Stimulated activated naive CD4-positive, alpha-beta T cell treated with Interleukin-2 at 50 U/mL for 16 hours (primary cell): ENCODE data around the gene AGFG1.
"Not testable (repeated sequence)": the region's sequence is repeated elsewhere in the genome, so short reads cannot be mapped to it uniquely, and the experiment has no call there.

ENCODE experiments used
- DNase-seq: peaks from one replicate; lab custom pipeline; 2025; lab: John Stamatoyannopoulos, UW

AGFG1 gene

DNA sequence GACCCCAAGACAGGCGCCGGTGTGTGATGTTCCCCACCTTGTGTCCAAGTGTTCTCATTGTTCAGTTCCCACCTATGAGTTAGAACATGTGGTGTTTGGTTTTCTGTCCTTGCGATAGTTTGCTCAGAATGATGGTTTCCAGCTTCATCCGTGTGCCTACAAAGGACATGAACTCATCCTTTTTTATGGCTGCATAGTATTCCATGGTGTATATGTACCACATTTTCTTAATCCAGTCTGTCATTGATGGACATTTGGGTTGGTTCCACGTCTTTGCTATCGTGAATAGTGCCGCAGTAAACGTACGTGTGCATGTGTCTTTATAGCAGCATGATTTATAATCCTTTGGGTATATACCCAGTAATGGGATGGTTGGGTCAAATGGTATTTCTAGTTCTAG lies 68.4 kb downstream of the AGFG1 start:
- not testable (repeated sequence) for DNase-seq

- DNase-seq: no peak
Measured at GRCh38 chr2:227545990-227546389, 74.0 kb downstream of the AGFG1 start.

DNA sequence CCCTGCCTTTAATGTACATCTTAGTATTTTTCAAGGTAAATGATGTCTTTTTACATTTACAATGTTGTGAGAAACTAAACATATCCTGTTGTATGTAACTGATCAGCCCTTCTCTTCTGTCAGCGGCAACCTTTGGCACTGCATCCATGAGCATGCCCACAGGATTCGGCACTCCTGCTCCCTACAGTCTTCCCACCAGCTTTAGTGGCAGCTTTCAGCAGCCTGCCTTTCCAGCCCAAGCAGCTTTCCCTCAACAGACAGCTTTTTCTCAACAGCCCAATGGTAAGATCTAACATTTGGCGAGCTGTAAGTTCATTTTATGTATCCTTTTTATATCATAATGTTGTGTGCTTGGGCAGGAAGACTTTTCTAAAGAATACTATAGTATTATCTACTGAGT lies 79.9 kb downstream of the AGFG1 start:
- no peak for DNase-seq

GRCh38 chr2:227562581-227562980 lies 90.6 kb downstream of the AGFG1 start:
- no peak for DNase-seq

DNA sequence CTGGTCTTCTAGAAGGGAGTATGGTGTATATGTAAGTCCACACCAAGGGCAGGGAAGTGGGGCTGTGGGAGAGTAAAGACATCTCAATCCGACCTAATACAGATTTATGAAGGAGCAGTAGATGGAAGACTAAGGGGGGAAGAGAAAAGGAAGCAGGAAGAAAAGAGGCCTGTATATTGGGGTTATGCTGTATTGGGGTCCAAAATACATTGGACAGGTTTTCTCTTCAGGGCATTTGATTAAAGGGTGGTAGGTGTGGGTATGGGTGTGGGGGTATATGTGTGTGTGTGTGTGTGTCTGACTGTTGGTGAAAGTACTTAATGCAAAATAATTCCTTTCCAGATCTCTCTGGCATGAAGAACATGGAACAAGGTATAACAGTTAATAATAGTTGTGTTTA lies 93.1 kb downstream of the AGFG1 start:
- DNase-seq: no peak

DNA sequence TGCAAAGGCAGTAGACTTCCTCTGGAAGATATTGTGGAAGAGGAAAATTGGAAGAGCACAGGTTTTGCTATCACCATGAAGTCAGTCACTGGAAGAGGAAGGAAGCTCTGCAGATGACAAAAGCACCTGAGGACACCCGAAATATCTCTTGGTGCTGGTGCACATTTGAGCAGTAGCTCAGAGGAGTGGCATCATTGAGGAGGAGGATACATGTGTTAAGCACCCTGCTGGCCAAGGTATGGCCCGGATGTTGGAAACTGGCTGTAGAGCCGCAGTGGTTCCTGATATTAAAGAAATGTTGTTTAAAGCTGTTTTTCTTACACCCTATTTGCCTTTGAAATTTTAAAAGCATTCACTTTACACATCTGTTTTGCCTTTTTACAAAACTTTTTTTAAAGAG lies 94.1 kb downstream of the AGFG1 start:
- DNase-seq: no peak

- no peak for DNase-seq
Measured at GRCh38 chr2:227568852-227569169, 96.9 kb downstream of the AGFG1 start.

- no peak for DNase-seq
Measured at GRCh38 chr2:227570615-227571014, 98.7 kb downstream of the AGFG1 start.

DNA sequence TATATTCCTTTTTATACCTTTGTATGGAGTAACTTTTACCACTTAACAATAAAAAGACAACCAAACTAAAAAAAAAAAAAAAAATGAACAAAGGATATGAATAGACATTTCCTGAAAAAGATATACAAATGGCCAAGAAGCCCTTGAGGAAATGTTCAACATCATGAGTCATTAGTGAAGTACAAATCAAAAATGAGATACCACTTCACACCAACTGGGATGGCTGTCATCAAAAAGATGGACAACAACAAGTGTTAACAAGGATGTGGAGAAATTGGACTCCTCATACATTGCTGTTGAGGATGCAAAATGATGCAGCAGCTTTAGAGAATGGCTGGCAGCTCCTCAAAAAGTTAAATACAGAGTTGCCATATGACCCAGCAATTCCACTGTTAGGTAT lies 104.2 kb downstream of the AGFG1 start:
- no peak for DNase-seq

GRCh38 chr2:227576812-227577211 lies 104.9 kb downstream of the AGFG1 start:
- no peak for DNase-seq

GRCh38 chr2:227577555-227577954 lies 105.6 kb downstream of the AGFG1 start:
- no peak for DNase-seq

DNA sequence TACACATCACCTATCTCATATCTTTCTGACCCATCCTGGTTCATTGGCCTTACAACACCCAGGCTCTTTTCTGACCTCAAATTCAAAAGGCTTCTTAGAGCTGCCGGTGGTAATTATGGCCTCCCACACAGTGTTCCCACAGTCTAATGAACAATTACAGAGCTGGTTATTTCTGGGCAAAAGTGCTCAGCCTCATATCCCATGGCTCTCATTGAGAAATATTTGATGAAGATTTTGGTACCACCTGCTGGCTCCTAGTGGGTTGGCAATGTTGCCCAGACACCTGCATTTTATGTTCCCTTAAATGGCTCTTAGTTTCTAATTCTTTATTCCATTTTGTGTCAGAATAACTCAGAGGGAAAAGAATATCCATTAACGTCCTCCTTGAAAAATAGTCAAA lies 106.7 kb downstream of the AGFG1 start:
- no peak for DNase-seq

- DNase-seq: no peak
Measured at GRCh38 chr2:227579791-227580190, 107.8 kb downstream of the AGFG1 start.

DNA sequence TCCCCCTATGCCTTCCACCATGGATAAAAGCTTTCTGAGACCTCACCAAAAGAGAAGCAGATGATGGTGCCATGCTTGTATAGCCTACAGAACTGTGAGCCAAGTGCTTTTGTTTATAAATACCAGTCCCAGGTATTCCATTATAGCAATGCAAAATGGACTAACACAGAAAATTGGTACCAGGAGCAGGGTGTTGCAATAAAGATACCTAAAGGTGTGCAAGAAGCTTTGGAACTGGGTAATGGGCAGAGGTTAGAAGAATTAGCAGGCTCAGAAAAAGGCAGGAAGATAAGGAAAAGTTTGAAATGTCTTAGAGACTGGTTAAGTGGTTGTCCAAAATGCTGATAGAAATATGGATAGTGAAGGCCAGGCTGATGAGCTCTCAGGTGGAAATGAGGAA lies 110.4 kb downstream of the AGFG1 start:
- no peak for DNase-seq

DNA sequence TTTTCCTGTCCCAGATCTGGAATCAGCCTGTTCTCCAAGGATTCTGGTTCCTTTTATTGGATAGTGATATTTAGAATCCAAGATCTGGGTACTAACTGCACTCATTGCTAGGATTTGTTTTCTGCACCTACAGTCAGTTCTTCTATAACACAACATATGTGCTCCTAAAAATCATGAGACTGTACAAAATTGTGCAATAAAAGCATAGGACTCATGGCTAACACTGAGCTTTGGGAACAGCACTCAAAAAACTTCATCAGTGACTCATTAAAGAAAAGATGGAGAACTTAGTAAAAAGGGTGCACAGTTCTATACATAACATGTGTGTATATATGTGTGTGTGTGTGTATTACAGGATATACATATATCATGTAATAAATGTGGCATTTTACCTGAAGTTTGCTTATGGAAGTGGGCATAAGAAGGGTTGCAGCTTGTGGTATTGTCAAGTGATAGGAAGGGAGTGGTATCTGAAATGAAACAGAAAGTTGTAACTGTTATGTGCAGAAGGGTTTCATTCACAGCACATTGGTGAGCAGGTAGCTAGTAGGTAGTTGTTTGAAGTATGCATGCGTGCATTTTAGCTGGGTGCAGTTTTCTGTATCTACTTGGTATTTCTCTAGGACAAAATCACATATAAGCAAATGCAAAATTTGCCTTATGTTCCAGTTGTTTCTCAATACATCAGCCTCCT lies 120.9 kb downstream of the AGFG1 start:
- no peak for DNase-seq

DNA sequence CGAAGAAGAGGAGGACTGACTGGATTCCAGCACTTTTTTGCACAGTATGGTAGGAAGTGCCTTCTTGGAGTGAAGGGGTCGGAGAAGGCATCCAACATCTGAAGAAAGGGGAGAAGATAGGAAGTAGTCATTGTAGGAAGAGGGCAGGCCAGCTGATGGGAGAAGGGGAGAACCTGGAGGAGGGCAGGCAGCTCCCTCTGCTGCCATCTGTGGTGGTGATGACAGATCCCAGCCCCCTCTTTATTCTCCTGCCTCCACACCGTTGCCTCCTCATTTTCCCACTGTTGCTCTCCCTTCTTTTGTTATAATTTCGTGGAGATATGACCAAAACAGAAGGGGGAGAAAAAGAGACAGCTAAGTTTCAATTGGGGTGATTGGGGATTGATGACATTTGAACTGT lies 123.8 kb downstream of the AGFG1 start:
- DNase-seq: no peak

DNA sequence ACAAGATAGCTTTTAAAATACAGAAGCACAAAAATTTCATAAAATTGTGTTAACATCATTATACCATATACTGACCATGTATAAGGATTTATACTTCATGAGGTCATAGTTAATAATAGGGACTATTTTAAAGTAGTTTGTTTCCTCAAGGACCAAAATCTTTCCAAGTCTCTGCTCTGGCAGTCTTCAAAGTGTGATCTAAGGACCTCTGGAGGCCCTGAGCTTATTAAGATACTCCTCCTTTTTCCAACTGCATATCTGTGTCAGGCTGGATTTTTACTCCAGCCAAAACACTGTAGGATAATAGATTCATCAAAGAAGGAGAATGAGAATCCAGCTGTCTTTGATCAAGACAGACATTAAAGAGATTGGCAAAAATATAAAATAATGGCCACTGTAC lies 125.1 kb downstream of the AGFG1 start:
- no peak for DNase-seq

- DNase-seq: no peak
Measured at GRCh38 chr2:227597998-227598397, 126.0 kb downstream of the AGFG1 start.

- DNase-seq: not testable (repeated sequence)
Measured at GRCh38 chr2:227598835-227599503, 127.0 kb downstream of the AGFG1 start, which contains the start of gene SCYGR2. Gene SCYGR2 (plus strand): TSS chr2:227598893. CDS start chr2:227598893, 0 bp downstream.

GRCh38 chr2:227602358-227602757 lies 130.4 kb downstream of the AGFG1 start:
- DNase-seq: no peak

- DNase-seq: no peak
Measured at GRCh38 chr2:227606476-227606875, 134.5 kb downstream of the AGFG1 start.

GRCh38 chr2:227607941-227608340 lies 136.0 kb downstream of the AGFG1 start:
- no peak for DNase-seq

GRCh38 chr2:227608561-227609338 lies 136.8 kb downstream of the AGFG1 start:
- DNase-seq: no peak
